Kidney glomerular epithelial cell (primary cell): ENCODE results near the gene BRIP1.

ENCODE experiments used
- DNase-seq: peaks from one replicate; lab custom pipeline; 2025; lab: John Stamatoyannopoulos, UW

BRIP1 gene

GRCh38 chr17:61757168-61757567 lies 106.2 kb downstream of the BRIP1 start:
- no peak for DNase-seq

GRCh38 chr17:61756561-61756960 lies 106.8 kb downstream of the BRIP1 start:
- no peak for DNase-seq

GRCh38 chr17:61755668-61756067 lies 107.7 kb downstream of the BRIP1 start:
- no peak for DNase-seq

GRCh38 chr17:61755078-61755477 lies 108.2 kb downstream of the BRIP1 start:
- DNase-seq, result no peak

- DNase-seq, result no peak
These were observed 109.2 kb downstream of the BRIP1 start for GRCh38 chr17:61754124-61754523.

- DNase-seq, result no peak
These were observed 109.6 kb downstream of the BRIP1 start for GRCh38 chr17:61753696-61754095.

- DNase-seq, result no peak
These were observed 112.7 kb downstream of the BRIP1 start for GRCh38 chr17:61750656-61751055.

- DNase-seq, result no peak
These were observed 113.4 kb downstream of the BRIP1 start for GRCh38 chr17:61749823-61750404.

- DNase-seq, result no peak
These were observed 116.9 kb downstream of the BRIP1 start for GRCh38 chr17:61746248-61746985.

- DNase-seq, result no peak
These were observed 118.5 kb downstream of the BRIP1 start for GRCh38 chr17:61744804-61745203.

GRCh38 chr17:61744252-61744651 lies 119.1 kb downstream of the BRIP1 start:
- no peak for DNase-seq

- DNase-seq, result no peak
These were observed 119.6 kb downstream of the BRIP1 start for GRCh38 chr17:61743766-61744165.

- no peak for DNase-seq
These were observed 124.3 kb downstream of the BRIP1 start for GRCh38 chr17:61739002-61739401.

- no peak for DNase-seq
These were observed 125.1 kb downstream of the BRIP1 start for GRCh38 chr17:61738249-61738648.

GRCh38 chr17:61737820-61738219 lies 125.5 kb downstream of the BRIP1 start:
- DNase-seq, result no peak

- DNase-seq, result no peak
These were observed 126.9 kb downstream of the BRIP1 start for GRCh38 chr17:61736438-61736837.

- DNase-seq, result no peak
These were observed 127.5 kb downstream of the BRIP1 start for GRCh38 chr17:61735807-61736206.

- no peak for DNase-seq
These were observed 128.9 kb downstream of the BRIP1 start for GRCh38 chr17:61734466-61734865.

- no peak for DNase-seq
These were observed 129.3 kb downstream of the BRIP1 start for GRCh38 chr17:61734012-61734411.

GRCh38 chr17:61733021-61733420 lies 130.3 kb downstream of the BRIP1 start:
- DNase-seq, result no peak

- DNase-seq, result no peak
These were observed 131.2 kb downstream of the BRIP1 start for GRCh38 chr17:61732169-61732568.

GRCh38 chr17:61731330-61731729 lies 132.0 kb downstream of the BRIP1 start:
- no peak for DNase-seq

GRCh38 chr17:61729690-61730268 lies 133.5 kb downstream of the BRIP1 start:
- DNase-seq, result no peak
